Measurements from ENCODE around the gene FNIP1. TPM values are rescaled to one million over a fixed set of nuclear protein-coding genes. Genes with fewer than 3 reads are reported as not detected.

FNIP1 gene
- total and polyA plus RNA-seq, 2 donors (not counting 1 experiment from before 2014, with no cell fraction given) = 10.3 to 52.8 TPM

- Mint-ChIP-seq H3K27ac (peak overlapping the region; percentile 13), H3K4me1 (peaks cover 34% of the 10 kb centered on the region), H3K27me3 (no peaks in the 10 kb centered on the region), H3K9me3 (ENCODE audit: insufficient read depth) (no peaks in the 10 kb centered on the region), H3K4me3 (peak overlapping the region; percentile 38)
- WGBS (ENCODE audit: insufficient coverage) = 38% methylated on average over 1 of the region's 6 CpGs
- peak overlapping the region; percentile 21 for H3K4me2 ChIP-seq (replicated peaks; ENCODE audit: low read depth, low read length, poor library complexity, severe bottlenecking)
- ChIA-PET CTCF (no interaction called here), POLR2A (interaction anchor here (1.0 kb wide), 1 partner anchor 112 kb away, joined by 3 read pairs; no protein-coding TSS in a partner anchor)
- peaks cover 45% of the 10 kb centered on the region for H3K79me2 ChIP-seq (ENCODE audit: control insufficient read depth, insufficient read depth, low read length)
- TF ChIP-seq CTCF (IDR thresholded peaks at IDR 0.05) = no peak
- no peak for TF ChIP-seq EZH2 (IDR thresholded peaks at IDR 0.05; ENCODE audit: borderline replicate concordance, insufficient read depth, low read depth, low read length, poor library complexity, severe bottlenecking)
- peak overlapping the region; percentile 1 for H2AFZ ChIP-seq (ENCODE audit: insufficient read depth, low read depth, low read length, poor library complexity, severe bottlenecking)
- DNase-seq = peak; percentile 23
- H3K9ac ChIP-seq (ENCODE audit: low read length) = peak overlapping the region; percentile 0
- H4K20me1 ChIP-seq (ENCODE audit: control insufficient read depth, insufficient read depth, low read length, poor library complexity, severe bottlenecking) = peaks cover 9% of the 10 kb centered on the region
- H3K9me3 ChIP-seq (ENCODE audit: control extremely low read depth in 1 of 3, control insufficient read depth in 2 of 3, insufficient read depth in 1 of 3, low read length in 2 of 3) = no peaks in the 10 kb centered on the region
- H3K36me3 ChIP-seq (replicated peaks in 1 of 2; ENCODE audit: control extremely low read depth in 1 of 2, control insufficient read depth in 1 of 2, extremely low read depth in 1 of 2, insufficient read depth in 2 of 2, low read length in 1 of 2) = peaks cover 0 to 13% of the 10 kb centered on the region in 2 experiments
- H3K4me3 ChIP-seq (ENCODE audit: control extremely low read depth in 1 of 5, extremely low read depth in 1 of 5, insufficient read depth in 1 of 5, low read depth in 2 of 5, low read length in 4 of 5) = peak overlapping the region in 1 of 5 experiments; percentile 15
- intact Hi-C loops (cut with micrococcal nuclease) = loop anchor here (10.0 kb wide), 1 partner anchor 47 kb away; the partner anchor contains the start of gene FNIP1
- H3K27me3 ChIP-seq (replicated peaks in 1 of 4; ENCODE audit: control extremely low read depth in 1 of 4, control insufficient read depth in 3 of 4, insufficient read depth in 4 of 4, low read length in 3 of 4) = no peaks in the 10 kb centered on the region
- peaks cover 12 to 14% of the 10 kb centered on the region in 2 donors for H3K4me1 ChIP-seq (ENCODE audit: control insufficient read depth in 2 of 2, insufficient read depth in 2 of 2, low read length in 2 of 2)
- peak overlapping the region; percentile 46 to 65 for H3K27ac ChIP-seq (ENCODE audit: low read length in 2 of 2)
- peak; percentile 47 for ATAC-seq (ENCODE audit: low read depth)
Observed at GRCh38 chr5:131747180-131748105, 49.4 kb downstream of the FNIP1 start.

- Histone ChIP-seq H3K9me3 (ENCODE audit: control extremely low read depth in 1 of 3, control insufficient read depth in 2 of 3, insufficient read depth in 1 of 3, low read length in 2 of 3) (no peaks in the 10 kb centered on the region), H3K27ac (ENCODE audit: low read length in 2 of 2) (no peak overlapping the region), H3K36me3 (replicated peaks in 1 of 2; ENCODE audit: control extremely low read depth in 1 of 2, control insufficient read depth in 1 of 2, extremely low read depth in 1 of 2, insufficient read depth in 2 of 2, low read length in 1 of 2) (peaks cover 0 to 13% of the 10 kb centered on the region in 2 experiments), H3K9ac (ENCODE audit: low read length) (no peak overlapping the region), H3K4me2 (replicated peaks; ENCODE audit: low read depth, low read length, poor library complexity, severe bottlenecking) (no peak overlapping the region), H3K79me2 (ENCODE audit: control insufficient read depth, insufficient read depth, low read length) (peaks cover 36% of the 10 kb centered on the region), H3K4me3 (ENCODE audit: control extremely low read depth in 1 of 5, extremely low read depth in 1 of 5, insufficient read depth in 1 of 5, low read depth in 2 of 5, low read length in 4 of 5) (no peak overlapping the region), H4K20me1 (ENCODE audit: control insufficient read depth, insufficient read depth, low read length, poor library complexity, severe bottlenecking) (peaks cover 4% of the 10 kb centered on the region), H3K27me3 (replicated peaks in 1 of 4; ENCODE audit: control extremely low read depth in 1 of 4, control insufficient read depth in 3 of 4, insufficient read depth in 4 of 4, low read length in 3 of 4) (no peaks in the 10 kb centered on the region), H3K4me1 (ENCODE audit: control insufficient read depth in 2 of 2, insufficient read depth in 2 of 2, low read length in 2 of 2) (peaks cover 12 to 14% of the 10 kb centered on the region in 2 donors), H2AFZ (ENCODE audit: insufficient read depth, low read depth, low read length, poor library complexity, severe bottlenecking) (no peak overlapping the region)
- POLR2A ChIA-PET = no interaction called here
- H3K9me3 Mint-ChIP-seq (ENCODE audit: insufficient read depth) = no peaks in the 10 kb centered on the region
- WGBS (ENCODE audit: insufficient coverage) = no CpG with 5 or more reads among the region's 4 CpGs
- intact Hi-C loops (cut with micrococcal nuclease) = loop anchor here (10.0 kb wide), 1 partner anchor 48 kb away; the partner anchor contains the start of gene FNIP1
- no peaks in the 10 kb centered on the region for H3K27me3 Mint-ChIP-seq
- H3K27ac Mint-ChIP-seq = no peak overlapping the region
- ATAC-seq (ENCODE audit: low read depth) (no peak), DNase-seq (no peak)
- peaks cover 32% of the 10 kb centered on the region for H3K4me1 Mint-ChIP-seq
- TF ChIP-seq EZH2 (IDR thresholded peaks at IDR 0.05; ENCODE audit: borderline replicate concordance, insufficient read depth, low read depth, low read length, poor library complexity, severe bottlenecking) (no peak), CTCF (IDR thresholded peaks at IDR 0.05) (no peak)
- CTCF ChIA-PET = no interaction called here
- H3K4me3 Mint-ChIP-seq = no peak overlapping the region
Observed at GRCh38 chr5:131746423-131746822, 50.4 kb downstream of the FNIP1 start.
